Neuronal stem cell (in vitro differentiated cells): ENCODE data around the gene SH3GL2.

Experiments used
- DNase-seq: peaks from one replicate; pipeline ENCODE4 v3.0.0-alpha.2; 2013; ENCODE audit warnings: low spot score
- H2AFZ ChIP-seq: one replicate; pipeline ENCODE4 v1.6.1; 2013; ENCODE audit warnings: mild to moderate bottlenecking, low read length, inconsistent platforms
- H2AK5ac ChIP-seq: 2 replicates; pipeline ENCODE4 v1.6.1; 2013; ENCODE audit warnings: low read depth, mild to moderate bottlenecking, inconsistent platforms, low read length, moderate library complexity, mixed read lengths
- H2BK120ac ChIP-seq: 2 replicates; pipeline ENCODE4 v1.6.1; 2013; ENCODE audit warnings: low read depth, mild to moderate bottlenecking, inconsistent platforms, low read length, moderate library complexity, mixed read lengths
- H2BK12ac ChIP-seq: one replicate; pipeline ENCODE4 v1.6.1; 2013; ENCODE audit warnings: low read length, inconsistent platforms
- H2BK15ac ChIP-seq: 2 replicates; pipeline ENCODE4 v1.6.1; 2013; ENCODE audit warnings: mild to moderate bottlenecking, low read length, inconsistent platforms, mixed read lengths
- H2BK5ac ChIP-seq: one replicate; pipeline ENCODE4 v1.6.1; 2013; ENCODE audit warnings: inconsistent platforms, mild to moderate bottlenecking, low read length, moderate library complexity
- H3K14ac ChIP-seq: one replicate; pipeline ENCODE4 v1.6.1; 2013; ENCODE audit warnings: low read length, inconsistent platforms
- H3K18ac ChIP-seq: 2 replicates; pipeline ENCODE4 v1.6.1; 2013; ENCODE audit warnings: low read length, inconsistent platforms
- H3K23ac ChIP-seq: 2 replicates; pipeline ENCODE4 v1.6.1; 2013; ENCODE audit warnings: low read depth, mild to moderate bottlenecking, mixed read lengths, low read length, inconsistent platforms; ENCODE audit not compliant: poor library complexity
- H3K27ac ChIP-seq: replicated peaks from 3 replicates; pipeline ENCODE4 v1.5.1; 2013; ENCODE audit warnings: low read length, inconsistent platforms
- H3K27me3 ChIP-seq, 3 experiments: 2 replicates each; pipeline ENCODE4 v1.6.1; 2013; ENCODE audit warnings: low read length in 3 of 3, mild to moderate bottlenecking in 2 of 3, inconsistent platforms in 1 of 3, low read depth in 1 of 3, mixed read lengths in 1 of 3, moderate library complexity in 1 of 3; ENCODE audit not compliant: control insufficient read depth in 3 of 3, insufficient read depth in 3 of 3
- H3K36me3 ChIP-seq, 2 donors: replicated peaks in 1 of 2; 2 replicates each; pipeline ENCODE4 v1.6.1; 2013; ENCODE audit warnings: low read length in 2 of 2; ENCODE audit not compliant: control insufficient read depth in 2 of 2, insufficient read depth in 2 of 2
- H3K4ac ChIP-seq: 2 replicates; pipeline ENCODE4 v1.6.1; 2013; ENCODE audit warnings: inconsistent platforms, mild to moderate bottlenecking, low read length, moderate library complexity
- H3K4me1 ChIP-seq, 2 donors: 1 replicate in 1 of 2; 2 replicates in 1 of 2; pipeline ENCODE4 v1.6.1; 2013; ENCODE audit warnings: low read length in 2 of 2, low read depth in 1 of 2; ENCODE audit not compliant: control insufficient read depth in 2 of 2, insufficient read depth in 1 of 2
- H3K4me2 ChIP-seq: one replicate; pipeline ENCODE4 v1.6.1; 2013; ENCODE audit warnings: mild to moderate bottlenecking, low read length, inconsistent platforms; ENCODE audit not compliant: insufficient read depth, poor library complexity, severe bottlenecking
- H3K4me3 ChIP-seq, 2 donors: 2 replicates each; pipeline ENCODE4 v1.5.1; 2013; ENCODE audit warnings: low read length in 2 of 2, mild to moderate bottlenecking in 2 of 2, inconsistent platforms in 1 of 2, moderate library complexity in 1 of 2
- H3K79me1 ChIP-seq: one replicate; pipeline ENCODE4 v1.6.1; 2013; ENCODE audit warnings: low read depth, mild to moderate bottlenecking, inconsistent platforms, low read length, moderate library complexity
- H3K9ac ChIP-seq: one replicate; pipeline ENCODE4 v1.6.1; 2013; ENCODE audit warnings: mild to moderate bottlenecking, low read depth, low read length, inconsistent platforms; ENCODE audit not compliant: poor library complexity
- H3K9me3 ChIP-seq, 2 donors: replicated peaks in 1 of 2; 2 replicates each; pipeline versions ENCODE3 to v1.6.1; 2013; ENCODE audit warnings: low read length in 2 of 2, mild to moderate bottlenecking in 2 of 2, inconsistent platforms in 1 of 2, low read depth in 1 of 2, mixed read lengths in 1 of 2, moderate library complexity in 1 of 2; ENCODE audit not compliant: control insufficient read depth in 2 of 2, insufficient read depth in 1 of 2
- H4K8ac ChIP-seq: one replicate; pipeline ENCODE4 v1.6.1; 2013; ENCODE audit warnings: low read depth, mild to moderate bottlenecking, inconsistent platforms, low read length, moderate library complexity
- H4K91ac ChIP-seq: one replicate; pipeline ENCODE4 v1.6.1; 2013; ENCODE audit warnings: low read length, low read depth, mild to moderate bottlenecking, inconsistent platforms; ENCODE audit not compliant: poor library complexity
- WGBS, 2 donors: extraction: QIAGEN DNeasy Blood & Tissue Kit; methylation state at CpG; one replicate each; pipeline ENCODE4 v1.1.7; 2013; ENCODE audit warnings: missing lambda C conversion rate in 2 of 2, mixed read lengths in 1 of 2; ENCODE audit not compliant: insufficient read length in 2 of 2, insufficient replicate concordance in 1 of 2; ENCODE audit errors: extremely low coverage in 2 of 2; 5-methylcytosine and 5-hydroxymethylcytosine counted together

Gene SH3GL2

GRCh38 chr9:17669206-17669605, 90.3 kb downstream of the SH3GL2 start:
- Histone ChIP-seq H2BK15ac (no peak overlapping the region), H3K4me3 (no peak overlapping the region), H2AFZ (no peak overlapping the region), H3K27me3 (no peaks in the 10 kb centered on the region), H2BK120ac (no peak overlapping the region), H3K4ac (no peak overlapping the region), H4K8ac (no peak overlapping the region), H3K18ac (no peak overlapping the region), H3K36me3 (no peaks in the 10 kb centered on the region), H2BK5ac (no peak overlapping the region), H3K79me1 (no peaks in the 10 kb centered on the region), H3K14ac (no peak overlapping the region), H3K27ac (no peak overlapping the region), H3K9ac (no peak overlapping the region), H3K4me1 (no peaks in the 10 kb centered on the region), H4K91ac (no peak overlapping the region), H3K4me2 (no peak overlapping the region), H2AK5ac (no peak overlapping the region), H3K23ac (no peak overlapping the region), H2BK12ac (no peak overlapping the region), H3K9me3 (no peaks in the 10 kb centered on the region)
- WGBS, 2 donors, result no CpG with 5 or more reads among the region's 4 CpGs
- no peak for DNase-seq

DNA sequence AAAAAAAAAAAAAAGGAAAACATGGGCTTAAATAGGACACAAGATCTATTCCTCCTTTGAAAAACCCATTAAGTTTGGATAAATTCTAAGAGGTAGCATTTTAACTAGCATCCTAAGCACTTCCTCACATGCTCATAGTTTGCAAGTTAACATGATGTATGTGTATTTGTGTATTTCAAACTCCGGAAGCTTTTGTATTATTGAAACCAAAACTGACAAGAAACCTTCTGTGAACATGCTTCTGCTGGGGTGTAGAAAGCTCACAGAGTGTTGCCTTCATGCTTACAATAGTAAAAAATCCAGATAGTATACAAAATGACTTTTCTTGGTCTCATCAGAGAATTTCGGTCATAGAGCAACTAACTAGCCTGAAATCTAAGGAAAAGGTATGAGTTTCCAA, 103.8 kb downstream of the SH3GL2 start:
- no peak overlapping the region for H2BK120ac ChIP-seq
- H3K18ac ChIP-seq, result no peak overlapping the region
- H3K14ac ChIP-seq, result no peak overlapping the region
- no peak overlapping the region for H4K8ac ChIP-seq
- H3K27me3 ChIP-seq, result no peaks in the 10 kb centered on the region
- H2BK12ac ChIP-seq, result no peak overlapping the region
- WGBS, 2 donors, result no CpG with 5 or more reads among the region's 2 CpGs
- no peak overlapping the region for H3K4ac ChIP-seq
- no peak overlapping the region for H2BK5ac ChIP-seq
- no peak for DNase-seq
- H3K27ac ChIP-seq, result no peak overlapping the region
- H2AK5ac ChIP-seq, result no peak overlapping the region
- H2BK15ac ChIP-seq, result no peak overlapping the region
- H2AFZ ChIP-seq, result no peak overlapping the region
- H3K23ac ChIP-seq, result no peak overlapping the region
- no peaks in the 10 kb centered on the region for H3K79me1 ChIP-seq
- no peak overlapping the region for H3K4me3 ChIP-seq
- H3K9ac ChIP-seq, result no peak overlapping the region
- H4K91ac ChIP-seq, result no peak overlapping the region
- no peak overlapping the region for H3K4me2 ChIP-seq
- H3K4me1 ChIP-seq, result no peaks in the 10 kb centered on the region
- H3K9me3 ChIP-seq, result no peaks in the 10 kb centered on the region
- H3K36me3 ChIP-seq, result no peaks in the 10 kb centered on the region

- Histone ChIP-seq H3K14ac (no peak overlapping the region), H3K36me3 (no peaks in the 10 kb centered on the region), H2AK5ac (no peak overlapping the region), H3K23ac (no peak overlapping the region), H3K27ac (no peak overlapping the region), H3K4me2 (no peak overlapping the region), H3K4me3 (no peak overlapping the region), H2BK5ac (no peak overlapping the region), H2AFZ (no peak overlapping the region), H4K91ac (no peak overlapping the region), H3K4ac (no peak overlapping the region), H2BK12ac (no peak overlapping the region), H3K9me3 (no peaks in the 10 kb centered on the region), H3K79me1 (peaks cover 2% of the 10 kb centered on the region), H3K4me1 (no peaks in the 10 kb centered on the region), H4K8ac (no peak overlapping the region), H3K18ac (no peak overlapping the region), H3K27me3 (no peaks in the 10 kb centered on the region), H2BK15ac (no peak overlapping the region), H2BK120ac (no peak overlapping the region), H3K9ac (no peak overlapping the region)
- no peak for DNase-seq
- WGBS, 2 donors, result no CpG with 5 or more reads among the region's 1 CpG
These were observed 110.0 kb downstream of the SH3GL2 start for GRCh38 chr9:17688834-17689233.

DNA sequence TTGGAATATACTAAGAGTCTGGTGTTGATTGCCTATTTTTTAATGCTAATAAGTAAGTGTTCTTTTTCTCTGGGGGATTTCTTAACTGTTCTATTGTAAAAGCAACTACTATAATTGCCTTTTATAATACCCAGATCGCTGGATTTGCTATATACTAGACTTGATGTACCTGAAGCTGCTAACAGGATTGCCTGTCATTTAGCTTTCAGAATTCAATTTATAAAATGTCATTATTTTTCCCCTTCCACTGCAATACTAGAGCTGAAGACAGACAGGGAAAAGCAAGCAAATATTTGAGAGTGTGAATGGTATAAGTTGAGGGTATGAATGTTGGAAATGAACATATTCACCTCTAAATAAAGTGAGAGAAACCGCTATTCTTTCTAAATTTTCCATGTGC, 115.5 kb downstream of the SH3GL2 start:
- WGBS, 2 donors, result no CpG with 5 or more reads among the region's 2 CpGs

More for the DNA sequence above, 115.5 kb downstream of the SH3GL2 start:
- Histone ChIP-seq H2BK12ac (no peak overlapping the region), H3K36me3 (no peaks in the 10 kb centered on the region), H3K9me3 (no peaks in the 10 kb centered on the region), H3K4me3 (no peak overlapping the region), H3K14ac (no peak overlapping the region), H2BK5ac (no peak overlapping the region), H2AK5ac (no peak overlapping the region), H3K9ac (no peak overlapping the region), H3K4me2 (no peak overlapping the region), H4K8ac (no peak overlapping the region), H3K27me3 (no peaks in the 10 kb centered on the region), H3K4me1 (no peaks in the 10 kb centered on the region), H2BK120ac (no peak overlapping the region), H2BK15ac (no peak overlapping the region), H3K4ac (no peak overlapping the region), H3K27ac (no peak overlapping the region), H4K91ac (no peak overlapping the region), H2AFZ (no peak overlapping the region), H3K18ac (no peak overlapping the region), H3K23ac (no peak overlapping the region), H3K79me1 (peaks cover 2% of the 10 kb centered on the region)
- no peak for DNase-seq
